K562 (cell line): Measurements from ENCODE around the gene NECAB2. TPM values are rescaled to one million over a fixed set of nuclear protein-coding genes. Genes with fewer than 3 reads are reported as not detected.

Source experiments
- AFF1 ChIP-seq, 2 experiments: fragments of 450-650 bp; IDR thresholded peaks; 2 replicates each; pipeline ENCODE4 v1.6.1; 2018; ENCODE audit warnings: mild to moderate bottlenecking in 2 of 2, low read depth in 1 of 2; ENCODE audit not compliant: partially characterized antibody in 2 of 2
- ARID1B ChIP-seq: fragments of 450-650 bp; IDR thresholded peaks from 2 replicates; pipeline ENCODE4 v1.6.1; 2016; ENCODE audit warnings: antibody characterized with exemption, mild to moderate bottlenecking, inconsistent platforms
- ATF2 ChIP-seq: sonication (generic); formaldehyde crosslinking; IDR thresholded peaks from 2 replicates; pipeline ENCODE4 v1.8.1; 2022; ENCODE audit warnings: missing genetic modification reagents
- CAMTA2 ChIP-seq: fragments of 250-450 bp; sonication (Bioruptor Pico); conservative IDR thresholded peaks from 2 replicates; pipeline ENCODE4 v1.5.1; 2022
- CBFA2T3 ChIP-seq: fragments of 450-650 bp; IDR thresholded peaks from 2 replicates; pipeline ENCODE4 v1.6.1; 2017
- CREM ChIP-seq: IDR thresholded peaks from 2 replicates; pipeline ENCODE4 v1.6.1; 2014; ENCODE audit warnings: antibody characterized with exemption, low read depth
- GABPB2 ChIP-seq: fragments of 250-450 bp; sonication (Bioruptor Pico); conservative IDR thresholded peaks from 2 replicates; pipeline ENCODE4 v1.5.1; 2021; ENCODE audit warnings: mild to moderate bottlenecking
- MAFG ChIP-seq: fragments of 450-650 bp; conservative IDR thresholded peaks from 2 replicates; pipeline ENCODE4 v1.6.1; 2016; ENCODE audit warnings: missing genetic modification characterization, missing compliant biosample characterization
- MNT ChIP-seq, 2 experiments: fragments of 450-650 bp; conservative IDR thresholded peaks; 2 replicates each; pipeline ENCODE4 v1.6.1; 2017; ENCODE audit warnings: mild to moderate bottlenecking in 2 of 2, moderate library complexity in 2 of 2
- MTA3 ChIP-seq: fragments of 450-650 bp; formaldehyde crosslinking; IDR thresholded peaks from 2 replicates; pipeline ENCODE4 v1.6.1; 2017; ENCODE audit warnings: mild to moderate bottlenecking, borderline replicate concordance
- NR2C1 ChIP-seq, 2 experiments: fragments of 450-650 bp; IDR thresholded peaks; 2 replicates each; pipeline ENCODE4 v1.6.1; 2017; ENCODE audit warnings: mild to moderate bottlenecking in 2 of 2, antibody characterized with exemption in 1 of 2, inconsistent platforms in 1 of 2, missing compliant biosample characterization in 1 of 2, missing genetic modification characterization in 1 of 2
- NR2C2 ChIP-seq, 2 experiments: fragments of 200-800 bp in 1 of 2; sonication (Bioruptor generic) in 1 of 2; sonication (generic) in 1 of 2; formaldehyde crosslinking in 1 of 2; IDR thresholded peaks; 2 replicates each; pipeline versions ENCODE4 v1.6.1 to v1.8.0; 2016 to 2022; ENCODE audit warnings: mild to moderate bottlenecking in 1 of 2, missing compliant biosample characterization in 1 of 2, missing genetic modification characterization in 1 of 2, missing genetic modification reagents in 1 of 2
- SMAD3 ChIP-seq: fragments of 450-650 bp; formaldehyde crosslinking; conservative IDR thresholded peaks from 2 replicates; pipeline ENCODE4 v1.4.0; 2020; ENCODE audit warnings: mild to moderate bottlenecking
- SMC3 ChIP-seq: conservative IDR thresholded peaks from 2 replicates; pipeline ENCODE4 v1.6.1; 2011; ENCODE audit warnings: low read depth, low read length, improper control_type of control experiment; ENCODE audit not compliant: insufficient read depth
- THAP7 ChIP-seq: fragments of 250-450 bp; sonication (Bioruptor Pico); IDR thresholded peaks from 2 replicates; pipeline ENCODE4 v1.5.0; 2021
- ZBTB34 ChIP-seq: fragments of 250-450 bp; sonication (Bioruptor Pico); IDR thresholded peaks from 2 replicates; pipeline ENCODE4 v1.8.0; 2021; ENCODE audit warnings: mild to moderate bottlenecking, moderate library complexity
- ZNF146 ChIP-seq: IDR thresholded peaks from one replicate; pipeline ENCODE4 v1.6.1; 2018; ENCODE audit warnings: missing compliant biosample characterization; ENCODE audit not compliant: unreplicated experiment
- ZNF24 ChIP-seq: fragments of 450-650 bp; IDR thresholded peaks from 2 replicates; pipeline ENCODE4 v1.6.1; 2016
- polyA plus RNA-seq, 8 experiments: library from polyadenylated mRNA; depleted of rRNA in 4 of 8; stranded (reverse) in 5 of 8; unstranded in 3 of 8; fragments of >200 nt; fragmentation: Nextera tagmentation in 2 of 8; fragmentation: Illumina TruSeq in 1 of 8; extraction: Ambion mirVana in 2 of 8; extraction: Trizol in 1 of 8; gene quantifications; 2 replicates each; pipeline versions ENCODE4 v1.2.1 to v1.2.3, GENCODE V29; 2011 to 2014; ENCODE audit warnings: inconsistent platforms in 1 of 8, missing spikeins in 1 of 8
- total RNA-seq, 7 experiments: library from RNA; depleted of rRNA in 6 of 7; stranded (reverse); fragments of >200 nt in 6 of 7; fragmentation: Illumina TruSeq in 2 of 7; extraction: Trizol in 2 of 7; gene quantifications; 2 replicates each; pipeline versions ENCODE4 v1.2.1 to v1.2.3, GENCODE V29; 2011 to 2021; ENCODE audit warnings: low replicate concordance in 1 of 7

Gene NECAB2
- total and polyA plus RNA-seq, 9 of the 15 experiments (the other 6 are each of a cell fraction or from before 2014, with no cell fraction given), result 0.03 to 0.28 TPM; not detected in 7

GRCh38 chr16:83956336-83957289 lies 11.4 kb upstream of the NECAB2 start (continued):
- TF ChIP-seq SMC3 (peak; percentile 95), MAFG (no peak), CBFA2T3 (no peak), CREM (no peak), ZBTB34 (no peak), GABPB2 (no peak), THAP7 (CRISPR knock-in tag) (no peak), ZNF24 (0 out of 2 replicates have a peak, but pooled peaks have one; percentile 58), NR2C1 (IDR thresholded peaks at IDR 0.05) (no peak), NR2C1 (tag; IDR thresholded peaks at IDR 0.05) (no peak), ZNF146 (CRISPR knock-in tag) (no peak), NR2C2 (CRISPR knock-in tag; IDR thresholded peaks at IDR 0.05) (no peak), NR2C2 (tag; IDR thresholded peaks at IDR 0.05) (no peak), ARID1B (peak; percentile 19), ATF2 (no peak), SMAD3 (CRISPR knock-in tag) (no peak), MTA3 (no peak; the same call in 1 of the 2 replicates), MNT (conservative IDR thresholded peaks at IDR 0.05) (no peak), CAMTA2 (CRISPR knock-in tag) (no peak), AFF1 (IDR thresholded peaks at IDR 0.05; ENCODE audit: low read depth in 1 of 2, partially characterized antibody in 2 of 2) (no peak)
